ENCODE results near the gene GRM4.
"Not testable (repeated sequence)": the region's sequence is repeated elsewhere in the genome, so short reads cannot be mapped to it uniquely, and the experiment has no call there.

The GRM4 gene

GRCh38 chr6:34020278-34020677, 125.6 kb downstream of the GRM4 start:
- no peak for DNase-seq

GRCh38 chr6:34018961-34019606, 126.8 kb downstream of the GRM4 start:
- DNase-seq = no peak

- DNase-seq = no peak
Measured at GRCh38 chr6:34018026-34018425, 127.9 kb downstream of the GRM4 start.

- no peak for DNase-seq
Measured at GRCh38 chr6:34017106-34017805, 128.6 kb downstream of the GRM4 start.

- not testable (repeated sequence) for DNase-seq
Measured at GRCh38 chr6:34016573-34016972, 129.3 kb downstream of the GRM4 start.

GRCh38 chr6:34015586-34015985, 130.3 kb downstream of the GRM4 start:
- DNase-seq = no peak

GRCh38 chr6:34011264-34011663, 134.6 kb downstream of the GRM4 start:
- DNase-seq = no peak

GRCh38 chr6:34005901-34006531, 139.9 kb downstream of the GRM4 start:
- DNase-seq = no peak

GRCh38 chr6:34004706-34005105, 141.2 kb downstream of the GRM4 start:
- no peak for DNase-seq

GRCh38 chr6:34003962-34004361, 141.9 kb downstream of the GRM4 start:
- DNase-seq = no peak

- DNase-seq = no peak
Measured at GRCh38 chr6:34001706-34002621, 143.9 kb downstream of the GRM4 start.

GRCh38 chr6:34000281-34000680, 145.6 kb downstream of the GRM4 start:
- no peak for DNase-seq

GRCh38 chr6:33999567-33999966, 146.3 kb downstream of the GRM4 start:
- DNase-seq = no peak

- DNase-seq = no peak
Measured at GRCh38 chr6:33998660-33999059, 147.2 kb downstream of the GRM4 start.

GRCh38 chr6:33997265-33997664, 148.6 kb downstream of the GRM4 start:
- DNase-seq = no peak

- DNase-seq = no peak
Measured at GRCh38 chr6:33996120-33996475, 149.8 kb downstream of the GRM4 start.

GRCh38 chr6:33995309-33996119, 150.4 kb downstream of the GRM4 start:
- no peak for DNase-seq

- DNase-seq = no peak
Measured at GRCh38 chr6:33994472-33995308, 151.2 kb downstream of the GRM4 start.

- no peak for DNase-seq
Measured at GRCh38 chr6:33993653-33994471, 152.0 kb downstream of the GRM4 start.

- no peak for DNase-seq
Measured at GRCh38 chr6:33993091-33993490, 152.8 kb downstream of the GRM4 start.

- DNase-seq = no peak
Measured at GRCh38 chr6:33992191-33992590, 153.7 kb downstream of the GRM4 start.

Measured in stimulated activated naive CD4-positive, alpha-beta T cell (primary cell).